SU-DHL-6 (cell line): ENCODE results near the gene AKR7A3.
"Not testable (repeated sequence)": the region's sequence is repeated elsewhere in the genome, so short reads cannot be mapped to it uniquely, and the experiment has no call there.

Source experiments
- EZH2phosphoT487 ChIP-seq: fragments of 200-600 bp; sonication (generic), shearing (Covaris generic); conservative IDR thresholded peaks from 2 replicates; pipeline ENCODE4 v1.6.1; 2018; ENCODE audit warnings: mild to moderate bottlenecking, antibody characterized with exemption, low read length, moderate library complexity, mixed read lengths
- TF ChIP-seq, protein P1 (sequence below): fragments of 200-600 bp; sonication (generic); IDR thresholded peaks from one replicate; pipeline ENCODE4 v1.5.1; 2017; ENCODE audit warnings: antibody characterized with exemption, mild to moderate bottlenecking, low read length, moderate library complexity; ENCODE audit not compliant: insufficient read depth, poor library complexity, severe bottlenecking

- TF ChIP-seq, protein P1, sequence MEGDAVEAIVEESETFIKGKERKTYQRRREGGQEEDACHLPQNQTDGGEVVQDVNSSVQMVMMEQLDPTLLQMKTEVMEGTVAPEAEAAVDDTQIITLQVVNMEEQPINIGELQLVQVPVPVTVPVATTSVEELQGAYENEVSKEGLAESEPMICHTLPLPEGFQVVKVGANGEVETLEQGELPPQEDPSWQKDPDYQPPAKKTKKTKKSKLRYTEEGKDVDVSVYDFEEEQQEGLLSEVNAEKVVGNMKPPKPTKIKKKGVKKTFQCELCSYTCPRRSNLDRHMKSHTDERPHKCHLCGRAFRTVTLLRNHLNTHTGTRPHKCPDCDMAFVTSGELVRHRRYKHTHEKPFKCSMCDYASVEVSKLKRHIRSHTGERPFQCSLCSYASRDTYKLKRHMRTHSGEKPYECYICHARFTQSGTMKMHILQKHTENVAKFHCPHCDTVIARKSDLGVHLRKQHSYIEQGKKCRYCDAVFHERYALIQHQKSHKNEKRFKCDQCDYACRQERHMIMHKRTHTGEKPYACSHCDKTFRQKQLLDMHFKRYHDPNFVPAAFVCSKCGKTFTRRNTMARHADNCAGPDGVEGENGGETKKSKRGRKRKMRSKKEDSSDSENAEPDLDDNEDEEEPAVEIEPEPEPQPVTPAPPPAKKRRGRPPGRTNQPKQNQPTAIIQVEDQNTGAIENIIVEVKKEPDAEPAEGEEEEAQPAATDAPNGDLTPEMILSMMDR = not testable (repeated sequence)
- not testable (repeated sequence) for TF ChIP-seq EZH2phosphoT487
Measured at GRCh38 chr1:19273844-19274531, 14.6 kb downstream of the AKR7A3 start.
